Fibroblast of pulmonary artery (primary cell): ENCODE results near the gene THAP5.
A peak's percentile ranks its signal among the peaks of the same experiment; 100 is the strongest.

ENCODE experiments used
- DNase-seq: peaks from one replicate; pipeline ENCODE4 v3.0.0-alpha.2; 2010; ENCODE audit warnings: low read depth
- H3K4me3 ChIP-seq: replicated peaks from 2 replicates; pipeline ENCODE4 v1.5.1; 2011; ENCODE audit warnings: low read depth, mild to moderate bottlenecking, control low read depth, low read length, moderate library complexity
- TF ChIP-seq, protein P1 (sequence below): IDR thresholded peaks from 2 replicates; pipeline ENCODE4 v1.5.1; 2011; ENCODE audit warnings: mild to moderate bottlenecking, control low read depth, low read length, inconsistent platforms; ENCODE audit errors: missing control alignments

Gene THAP5

DNA sequence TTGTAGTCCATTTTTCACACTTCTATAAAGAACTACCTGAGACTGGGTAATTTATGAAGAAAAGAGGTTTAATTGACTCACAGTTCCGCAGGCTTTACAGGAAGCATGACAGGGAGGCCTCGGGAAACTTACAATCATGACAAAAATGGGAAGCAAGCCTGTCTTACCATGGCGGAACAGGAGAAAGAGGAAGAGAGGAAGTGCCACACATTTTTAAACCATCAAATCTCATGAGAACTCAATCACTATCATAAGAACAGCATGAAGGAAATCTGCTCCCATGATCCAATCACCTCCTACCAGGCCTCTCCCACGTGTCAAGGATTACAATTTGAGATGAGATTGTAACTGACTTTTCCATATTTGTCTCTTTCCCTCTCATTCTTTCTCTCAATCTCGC is 34.2 kb downstream of the THAP5 start:
- no peak overlapping the region for H3K4me3 ChIP-seq
- DNase-seq: no peak
- TF ChIP-seq, protein P1, sequence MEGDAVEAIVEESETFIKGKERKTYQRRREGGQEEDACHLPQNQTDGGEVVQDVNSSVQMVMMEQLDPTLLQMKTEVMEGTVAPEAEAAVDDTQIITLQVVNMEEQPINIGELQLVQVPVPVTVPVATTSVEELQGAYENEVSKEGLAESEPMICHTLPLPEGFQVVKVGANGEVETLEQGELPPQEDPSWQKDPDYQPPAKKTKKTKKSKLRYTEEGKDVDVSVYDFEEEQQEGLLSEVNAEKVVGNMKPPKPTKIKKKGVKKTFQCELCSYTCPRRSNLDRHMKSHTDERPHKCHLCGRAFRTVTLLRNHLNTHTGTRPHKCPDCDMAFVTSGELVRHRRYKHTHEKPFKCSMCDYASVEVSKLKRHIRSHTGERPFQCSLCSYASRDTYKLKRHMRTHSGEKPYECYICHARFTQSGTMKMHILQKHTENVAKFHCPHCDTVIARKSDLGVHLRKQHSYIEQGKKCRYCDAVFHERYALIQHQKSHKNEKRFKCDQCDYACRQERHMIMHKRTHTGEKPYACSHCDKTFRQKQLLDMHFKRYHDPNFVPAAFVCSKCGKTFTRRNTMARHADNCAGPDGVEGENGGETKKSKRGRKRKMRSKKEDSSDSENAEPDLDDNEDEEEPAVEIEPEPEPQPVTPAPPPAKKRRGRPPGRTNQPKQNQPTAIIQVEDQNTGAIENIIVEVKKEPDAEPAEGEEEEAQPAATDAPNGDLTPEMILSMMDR: no peak

DNA sequence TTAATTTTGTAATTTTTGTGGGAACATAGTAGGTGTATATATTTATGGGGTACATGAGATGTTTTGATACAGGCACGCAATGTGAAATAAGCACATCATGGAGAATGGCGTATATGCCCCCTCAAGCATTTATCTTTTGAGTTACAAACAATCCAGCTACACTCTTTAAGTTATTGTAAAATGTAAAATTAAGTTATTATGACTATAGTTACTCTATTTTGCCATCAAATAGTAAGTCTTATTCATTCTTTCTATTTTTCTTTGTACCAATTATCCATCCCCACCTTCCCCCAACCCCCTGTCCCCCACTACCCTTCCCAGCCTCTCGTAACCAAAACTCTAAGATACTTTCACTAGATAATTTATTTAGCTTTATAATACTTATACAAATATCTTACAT is 35.8 kb downstream of the THAP5 start:
- no peak for DNase-seq
- TF ChIP-seq, protein P1: no peak
- no peak overlapping the region for H3K4me3 ChIP-seq

DNA sequence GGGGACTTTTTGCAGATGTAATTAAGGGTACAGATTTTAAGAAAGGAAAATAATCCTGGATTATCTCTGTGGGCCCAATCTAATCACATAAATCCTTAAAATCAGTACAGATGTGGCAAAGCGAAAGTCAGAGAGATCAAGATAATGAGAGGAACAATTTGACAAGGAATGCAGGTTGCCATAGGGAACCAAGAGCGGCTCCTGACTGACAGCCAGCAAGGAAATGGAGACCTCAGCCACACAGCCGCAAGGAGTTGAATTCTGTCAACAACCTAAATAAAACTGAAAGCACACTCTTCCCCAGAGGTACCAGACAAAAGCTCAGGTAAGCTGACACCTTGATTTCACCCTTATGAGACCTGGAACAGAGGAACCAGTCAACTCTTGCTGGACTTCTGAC is 40.2 kb downstream of the THAP5 start:
- no peak overlapping the region for H3K4me3 ChIP-seq
- TF ChIP-seq, protein P1: no peak
- no peak for DNase-seq

DNA sequence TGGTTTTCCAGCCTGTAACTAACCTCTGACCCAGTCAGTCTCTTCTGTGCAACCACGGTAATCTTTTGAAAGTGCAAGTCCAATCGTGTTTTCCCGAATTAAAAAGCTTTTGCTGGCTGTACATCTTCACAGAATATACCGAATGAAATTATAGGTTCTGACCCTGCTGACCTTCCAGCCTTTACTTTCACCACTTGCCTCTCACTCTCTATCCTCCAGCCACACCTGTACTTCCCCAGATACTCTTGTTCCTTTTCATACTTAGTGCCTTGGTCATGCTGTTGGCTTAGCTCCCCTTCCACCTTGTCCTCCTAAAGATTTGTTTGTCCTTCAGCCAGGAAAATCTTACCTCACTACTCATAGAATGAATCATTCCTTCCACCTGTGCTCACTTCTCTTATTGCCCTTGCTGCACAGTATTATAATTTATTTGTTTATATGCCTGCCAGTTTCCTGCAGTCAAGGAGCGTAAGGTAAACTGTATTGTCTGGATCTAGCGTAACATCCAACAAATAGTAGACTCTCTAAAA is 41.3 kb downstream of the THAP5 start:
- DNase-seq: no peak
- no peak overlapping the region for H3K4me3 ChIP-seq
- TF ChIP-seq, protein P1: no peak

DNA sequence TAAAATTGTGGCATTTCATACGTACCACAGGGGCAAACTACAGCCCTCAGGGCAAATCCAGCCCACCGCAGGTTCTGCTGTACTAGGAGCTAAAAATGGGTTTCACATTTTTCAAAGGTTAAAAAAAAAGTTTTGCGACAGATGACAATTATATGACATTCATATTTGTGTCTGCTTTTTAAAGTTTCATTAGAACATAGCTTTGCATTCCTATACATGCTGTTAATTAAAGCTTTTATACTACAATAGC is 42.8 kb downstream of the THAP5 start:
- H3K4me3 ChIP-seq: peak overlapping the region; percentile 90
- no peak for DNase-seq
- TF ChIP-seq, protein P1: no peak

DNA sequence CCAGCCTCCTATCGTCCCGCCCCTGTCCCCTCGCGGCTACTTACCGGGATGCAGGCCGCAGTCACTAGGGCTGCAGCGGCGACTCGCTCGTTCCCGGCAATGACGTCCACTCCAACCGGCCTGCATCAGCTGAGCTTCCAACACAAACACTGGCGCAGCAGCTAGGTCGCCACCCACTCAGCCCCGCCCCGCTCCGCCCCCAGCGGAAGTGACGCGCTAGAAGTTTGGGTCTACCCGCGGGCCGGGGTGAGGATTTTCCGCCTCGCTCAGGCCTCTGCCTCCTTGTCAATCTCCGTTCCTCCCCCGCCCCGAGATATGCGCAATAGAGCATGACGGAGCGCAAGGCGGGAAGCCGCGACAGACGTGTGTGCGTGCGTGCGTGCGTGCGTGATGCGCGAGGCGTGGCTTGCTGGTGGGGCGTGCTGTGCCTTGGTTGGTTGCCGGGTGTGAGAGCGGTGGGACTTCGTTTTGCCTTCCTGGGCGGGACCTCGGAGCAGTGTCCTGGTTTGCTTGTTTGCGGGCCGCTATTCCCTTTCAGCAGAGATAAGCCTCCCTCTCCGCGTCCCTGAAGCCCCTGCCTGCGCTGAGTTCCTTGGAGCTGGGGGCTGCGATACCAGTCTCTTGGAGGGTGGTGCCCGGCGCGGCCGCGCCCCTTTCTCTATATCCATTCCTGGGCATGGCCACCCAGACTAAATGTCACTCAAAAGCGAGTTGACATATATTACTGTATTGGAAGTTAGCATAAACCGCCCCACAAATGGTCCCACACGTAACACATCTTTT is 43.3 kb downstream of the THAP5 start, which contains the start of gene PNPLA8:
Gene PNPLA8, minus strand, starts transcription at position 151 of the 783 bp plus-strand sequence. CDS start 10,644 bp downstream, outside the sequence.
- TF ChIP-seq, protein P1: no peak
- H3K4me3 ChIP-seq: peak within 1 kb of the TSS; percentile 90
- DNase-seq: peak; percentile 100
